ENCODE results near the gene NKAIN4.
"Not testable (repeated sequence)": the region's sequence is repeated elsewhere in the genome, so short reads cannot be mapped to it uniquely, and the experiment has no call there.

Gene NKAIN4

DNA sequence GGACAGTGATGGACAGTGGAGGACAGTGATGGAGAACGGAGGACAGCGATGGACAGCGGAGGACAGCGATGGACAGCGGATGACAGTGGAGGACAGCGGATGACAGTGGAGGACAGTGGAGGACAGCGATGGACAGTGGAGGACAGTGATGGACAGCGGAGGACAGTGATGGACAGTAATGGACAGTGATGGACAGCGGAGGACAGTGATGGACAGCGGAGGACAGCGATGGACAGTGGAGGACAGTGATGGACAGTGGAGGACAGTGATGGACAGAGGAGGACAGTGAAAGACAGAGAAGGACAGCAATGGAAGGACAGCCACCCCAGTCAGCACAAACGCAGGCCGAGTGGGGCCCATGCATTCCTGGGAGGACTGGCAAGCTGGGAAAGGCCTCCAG lies 3.4 kb upstream of the NKAIN4 start:
- DNase-seq (ENCODE audit: low read depth in 2 of 2): no peak

DNA sequence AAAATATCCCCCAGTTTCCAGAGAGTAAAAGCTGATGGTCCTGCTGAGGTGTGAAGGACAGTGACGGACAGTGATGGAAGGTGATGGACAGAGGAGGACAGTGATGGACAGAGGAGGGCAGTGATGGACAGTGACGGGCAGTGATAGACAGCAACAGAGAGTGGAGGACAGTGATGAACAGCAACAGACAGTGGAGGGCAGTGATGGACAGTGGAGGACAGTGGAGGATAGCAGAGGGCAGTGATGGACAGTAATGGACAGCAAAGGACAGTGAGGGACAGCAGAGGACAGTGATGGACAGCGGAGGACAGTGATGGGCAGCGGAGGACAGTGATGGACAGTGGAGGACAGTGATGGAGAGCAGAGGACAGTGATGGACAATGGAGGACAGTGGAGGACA lies 2.7 kb upstream of the NKAIN4 start:
- DNase-seq (ENCODE audit: low read depth in 2 of 2): no peak

DNA sequence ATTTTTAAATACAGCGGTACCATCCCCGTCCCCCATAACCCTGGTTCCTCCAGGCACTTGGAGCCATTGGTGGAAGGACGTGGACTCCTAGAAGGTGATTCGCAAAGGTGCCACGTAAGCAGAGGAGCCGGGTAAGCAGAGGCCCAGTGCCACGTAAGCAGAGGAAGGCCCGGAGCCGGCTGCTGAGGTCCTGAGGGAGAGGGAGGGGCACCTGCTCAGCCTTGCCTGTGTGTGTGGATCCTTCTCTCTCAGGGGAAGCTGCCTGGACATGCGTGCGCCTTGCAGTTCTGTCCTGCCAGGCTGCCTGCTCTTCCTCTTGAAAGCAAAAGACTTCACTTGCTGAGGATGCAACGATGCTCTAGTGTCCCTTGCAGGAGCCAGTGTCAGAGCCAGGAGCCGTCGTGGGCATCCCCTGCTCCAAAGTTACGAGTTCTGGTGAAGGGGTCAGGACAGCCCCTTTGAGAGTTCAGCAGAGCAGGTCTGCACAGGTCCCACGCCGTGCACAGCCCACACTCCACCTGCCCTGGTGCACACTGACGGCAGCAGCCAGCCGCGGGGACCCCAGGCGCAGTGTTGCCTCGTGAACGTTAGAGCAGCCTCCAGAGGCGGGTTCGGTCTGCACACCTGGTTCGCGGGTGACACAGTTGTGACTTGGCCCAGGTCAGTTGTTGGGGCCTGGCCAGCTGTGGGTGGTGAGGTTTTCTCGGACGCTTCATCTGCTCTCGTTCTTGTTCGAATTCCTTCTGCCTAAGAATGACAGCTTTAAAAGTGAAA lies 1.9 kb upstream of the NKAIN4 start:
- no peak for DNase-seq (ENCODE audit: low read depth in 2 of 2)

DNA sequence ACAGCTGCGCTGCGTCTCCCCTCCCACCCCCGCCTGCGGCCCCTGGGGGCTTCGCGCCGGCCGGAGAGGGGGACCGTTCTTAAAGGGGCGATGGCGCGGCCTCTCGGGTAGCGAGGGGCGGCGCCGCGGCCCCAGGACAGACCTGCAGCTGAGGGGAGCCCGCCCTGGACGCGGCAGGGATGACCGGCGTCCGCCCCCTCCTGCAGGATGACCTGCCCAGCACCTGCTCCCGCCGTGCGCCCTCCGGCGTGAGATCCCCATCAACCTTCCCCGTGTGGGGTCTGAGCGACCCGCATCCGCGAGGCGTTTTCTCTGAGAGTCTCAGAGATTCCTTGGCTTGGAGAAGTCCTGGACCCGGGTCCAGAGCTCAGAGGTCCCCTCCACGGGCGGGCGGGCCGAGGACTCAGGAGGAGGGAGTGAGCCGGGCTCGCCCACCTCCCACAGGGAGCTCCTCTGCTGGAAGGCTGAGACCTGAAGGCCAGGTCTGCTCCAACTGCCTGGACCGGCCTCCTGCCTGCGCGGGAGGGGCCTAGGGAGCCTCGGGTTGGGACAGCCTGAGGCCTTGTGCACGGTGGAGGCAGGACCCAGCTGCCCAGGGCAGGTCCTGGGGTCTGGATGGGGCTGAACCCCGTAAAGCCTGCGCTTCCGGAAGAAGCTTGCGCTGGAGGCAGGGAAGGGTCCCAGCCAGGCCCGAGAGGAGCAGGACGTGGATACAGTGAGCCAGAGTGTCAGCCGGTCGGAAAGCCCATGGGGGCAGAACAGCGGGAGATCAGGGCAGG lies 532 bp upstream of the NKAIN4 start:
- DNase-seq (ENCODE audit: low read depth in 2 of 2): no peak

DNA sequence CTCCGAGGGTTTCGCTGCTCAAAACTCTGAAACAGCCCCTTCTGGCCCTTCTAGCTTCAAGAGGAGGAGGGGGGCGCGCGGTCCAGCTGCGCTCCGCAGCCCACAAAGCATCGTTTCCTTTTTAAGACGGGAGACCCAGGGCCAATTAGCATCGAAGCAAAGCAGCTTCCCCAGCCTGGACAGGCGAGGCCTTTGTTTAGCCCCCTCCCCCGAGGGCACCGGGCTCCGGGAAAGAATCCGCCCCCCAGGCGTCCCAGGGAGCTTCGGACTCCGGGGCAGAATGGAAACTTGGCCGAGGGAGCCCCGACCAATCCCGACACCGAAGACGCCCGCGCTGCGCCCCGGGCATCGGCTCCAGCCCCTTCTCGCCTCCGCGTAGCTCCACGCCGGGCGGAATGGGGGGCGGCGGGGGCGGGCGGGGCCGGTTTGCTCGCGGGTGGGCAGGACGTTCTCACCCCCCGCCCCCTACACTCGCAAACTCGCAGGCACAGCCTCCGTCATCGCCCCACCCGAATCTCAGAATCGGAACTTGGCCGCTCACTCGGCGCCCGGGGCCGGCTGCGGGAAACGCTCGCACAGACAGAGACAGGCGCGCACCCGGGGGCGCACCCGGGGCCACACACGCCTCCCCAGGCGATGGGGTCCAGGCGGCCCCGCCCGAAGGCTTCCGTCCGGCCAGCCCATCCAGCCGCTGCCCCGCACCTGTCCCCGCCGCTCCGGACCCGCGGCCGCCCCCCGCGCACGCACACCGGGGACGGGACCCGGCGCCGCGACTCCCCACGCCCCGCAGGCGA lies 628 bp downstream of the NKAIN4 start:
- no peak for DNase-seq (ENCODE audit: low read depth in 2 of 2)

DNA sequence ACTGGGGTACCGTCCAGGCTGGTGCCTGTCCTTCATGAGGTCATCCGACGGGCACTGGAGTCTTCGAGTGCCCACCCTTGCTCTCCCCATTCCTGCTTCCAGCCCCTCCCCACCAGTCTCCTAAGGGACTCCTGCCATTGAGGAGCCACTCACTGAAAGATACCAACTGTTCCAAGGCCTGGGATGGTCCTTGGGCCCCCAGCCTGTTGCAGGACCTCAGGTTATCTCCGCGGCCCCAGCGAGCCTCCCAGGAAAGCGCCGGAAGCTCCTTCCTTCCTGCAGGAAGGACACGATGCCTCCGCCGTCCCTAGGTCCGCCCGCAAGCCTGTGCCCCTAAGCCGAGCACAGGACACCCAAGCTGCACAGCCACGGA lies 1.2 kb downstream of the NKAIN4 start:
- no peak for DNase-seq (ENCODE audit: low read depth in 2 of 2)

DNA sequence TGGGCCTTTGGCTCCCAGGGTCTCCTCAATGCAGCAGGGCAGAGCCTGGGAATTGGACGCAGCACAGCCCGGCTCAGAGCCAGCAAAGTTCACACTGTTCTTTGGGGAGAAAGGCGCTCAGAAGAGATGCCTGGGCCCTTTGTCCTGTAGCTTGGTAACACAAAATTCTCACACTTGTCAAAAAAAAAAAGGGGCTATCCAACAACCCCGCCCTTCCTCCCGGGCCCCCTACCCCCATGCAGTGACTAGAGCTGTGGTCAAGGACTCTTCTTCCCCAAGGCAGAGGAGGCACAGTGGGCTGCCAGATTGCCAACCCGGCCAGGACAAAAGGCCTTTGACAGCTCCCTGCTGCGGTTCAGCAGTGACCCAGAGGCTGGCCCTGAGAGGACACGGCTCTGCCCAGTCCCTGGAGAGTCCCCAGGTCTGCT lies 2.0 kb downstream of the NKAIN4 start:
- no peak for DNase-seq (ENCODE audit: low read depth in 2 of 2)

DNA sequence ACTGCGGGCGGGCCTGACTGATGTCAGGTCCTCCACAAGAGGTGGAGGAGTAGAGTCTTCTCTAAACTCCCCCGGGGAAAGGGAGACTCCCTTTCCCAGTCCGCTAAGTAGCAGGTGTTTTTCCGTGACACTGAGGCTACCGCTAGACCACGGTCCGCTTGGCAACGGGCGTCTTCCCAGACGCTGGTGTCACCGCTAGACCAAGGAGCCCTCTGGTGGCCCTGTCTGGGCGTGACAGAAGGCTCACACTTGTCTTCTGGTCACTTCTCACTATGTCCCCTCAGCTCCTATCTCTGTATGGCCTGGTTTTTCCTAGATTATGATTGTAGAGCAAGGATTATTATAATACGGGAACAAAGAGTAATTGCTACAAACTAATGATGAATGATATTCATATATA lies 2.9 kb downstream of the NKAIN4 start:
- DNase-seq (ENCODE audit: low read depth in 2 of 2): not testable (repeated sequence)

DNA sequence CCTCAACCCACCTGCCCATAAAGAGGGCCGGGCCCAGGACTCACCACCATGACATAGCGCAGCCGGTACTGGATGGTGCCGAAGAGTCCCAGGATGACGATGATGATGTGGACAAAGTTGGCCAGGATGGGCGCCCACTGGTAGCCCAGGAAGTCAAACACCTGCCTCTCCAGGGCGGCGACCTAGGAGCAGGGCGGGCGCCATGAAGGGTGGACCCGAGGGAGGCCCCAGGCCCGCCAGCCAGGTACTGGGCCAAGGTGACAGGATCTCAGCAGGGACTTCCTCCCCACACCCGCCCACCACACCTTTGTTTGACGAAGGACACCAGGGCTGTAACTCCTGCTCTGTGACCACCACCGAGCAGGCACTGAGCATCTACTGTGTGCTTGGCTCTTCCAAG lies 4.4 kb downstream of the NKAIN4 start:
- DNase-seq (ENCODE audit: low read depth in 2 of 2): no peak

DNA sequence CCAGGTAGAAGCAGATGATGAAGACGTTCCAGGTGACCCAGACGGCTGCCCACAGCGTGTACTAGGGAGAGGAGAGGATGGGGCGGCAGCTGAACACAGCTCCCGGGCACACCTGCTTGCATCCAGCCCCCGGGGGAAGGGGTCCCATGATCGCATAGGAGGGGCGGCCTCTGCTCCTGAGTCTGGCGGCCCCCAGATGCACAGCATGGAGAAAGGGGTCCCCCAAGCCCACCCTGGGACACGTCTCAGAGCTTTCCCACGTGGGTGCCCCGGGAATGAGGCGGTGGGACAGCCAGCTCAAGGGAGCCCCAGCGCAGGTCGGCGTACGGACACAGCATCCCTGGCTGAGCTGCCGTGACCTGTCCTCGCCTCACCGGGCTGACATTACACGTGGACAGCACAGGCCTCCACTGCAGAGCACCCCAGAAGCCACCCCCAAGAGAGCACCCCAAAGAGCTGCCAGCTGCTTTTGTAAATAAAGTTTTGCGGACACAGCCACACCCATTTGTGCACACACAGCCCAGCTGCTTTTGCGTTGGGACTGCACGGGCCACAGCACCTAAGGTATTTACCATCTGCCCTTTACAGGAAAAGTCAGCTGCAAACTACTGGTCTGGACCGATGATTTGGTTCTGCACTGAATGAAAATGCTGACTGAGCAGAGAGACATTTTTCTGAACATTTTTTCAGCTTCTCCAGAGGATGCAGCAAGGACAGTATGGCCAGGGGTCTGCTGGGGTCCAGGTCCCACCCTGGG lies 5.2 kb downstream of the NKAIN4 start:
- no peak for DNase-seq (ENCODE audit: low read depth in 2 of 2)

DNA sequence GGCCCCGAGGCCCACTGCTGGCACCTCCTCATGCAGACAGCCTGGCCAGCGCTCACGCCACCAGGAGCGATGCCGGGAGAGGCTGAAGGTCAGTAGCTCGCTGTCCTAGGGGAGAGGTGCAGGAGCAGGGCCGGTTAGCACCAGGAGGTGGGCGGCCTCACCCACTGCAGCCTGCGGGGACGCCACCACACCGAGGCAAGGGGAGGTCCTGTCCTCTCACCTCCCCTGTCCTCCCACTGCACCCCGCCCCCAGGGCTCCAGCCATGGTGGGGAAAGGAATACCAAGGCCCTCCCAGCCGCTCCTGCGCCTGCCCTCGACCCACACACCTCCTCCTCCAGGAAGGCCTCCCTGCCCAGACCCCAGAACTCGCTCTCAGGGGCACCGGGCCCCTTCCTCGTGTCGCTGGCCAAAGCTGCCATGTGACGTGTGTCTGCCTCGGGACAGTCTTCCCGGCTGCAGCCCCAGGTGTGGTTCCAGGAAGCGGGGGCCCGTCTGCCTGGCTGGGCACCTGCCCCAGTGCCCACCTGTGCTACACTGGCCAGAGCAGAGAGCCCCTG lies 6.5 kb downstream of the NKAIN4 start:
- DNase-seq (ENCODE audit: low read depth in 2 of 2): no peak

DNA sequence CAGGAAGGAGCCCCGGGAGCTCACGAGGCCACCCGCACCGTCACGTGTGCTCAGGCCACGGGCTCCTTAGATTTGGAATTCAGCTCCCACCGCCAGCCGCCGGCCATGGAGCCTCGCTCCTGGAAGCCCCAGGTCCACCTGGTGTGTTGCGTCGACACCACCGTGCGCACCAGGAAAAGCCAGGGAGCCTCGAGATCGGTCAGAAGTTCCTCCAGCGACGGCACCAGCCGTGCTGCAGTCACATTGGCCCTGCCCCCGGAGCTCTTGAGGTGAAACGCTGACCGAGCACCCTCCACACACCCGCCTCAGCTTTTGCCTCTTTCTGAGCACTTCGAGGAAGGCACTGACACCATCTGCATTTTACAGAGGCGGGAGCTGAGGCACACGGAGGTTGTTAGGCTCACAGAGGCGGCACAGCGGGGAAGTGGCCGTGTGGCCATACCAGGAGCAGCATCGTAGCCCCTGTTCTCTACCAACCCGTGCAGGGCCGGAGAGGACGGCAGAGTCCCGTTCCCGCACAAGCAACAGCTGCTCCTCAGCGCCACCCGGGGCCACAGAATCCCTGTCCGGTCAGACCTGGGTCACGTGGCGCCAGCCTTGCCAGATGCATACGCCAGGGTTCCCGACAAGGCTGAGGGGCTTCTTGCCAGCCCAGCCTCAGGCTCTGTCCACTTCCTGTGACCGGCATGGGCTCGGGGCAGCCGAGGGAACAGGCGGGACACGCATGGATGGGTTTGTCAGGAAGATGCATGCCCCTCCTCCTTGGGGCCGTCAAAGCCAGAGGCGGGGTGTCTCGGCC lies 7.6 kb downstream of the NKAIN4 start:
- no peak for DNase-seq (ENCODE audit: low read depth in 2 of 2)

DNA sequence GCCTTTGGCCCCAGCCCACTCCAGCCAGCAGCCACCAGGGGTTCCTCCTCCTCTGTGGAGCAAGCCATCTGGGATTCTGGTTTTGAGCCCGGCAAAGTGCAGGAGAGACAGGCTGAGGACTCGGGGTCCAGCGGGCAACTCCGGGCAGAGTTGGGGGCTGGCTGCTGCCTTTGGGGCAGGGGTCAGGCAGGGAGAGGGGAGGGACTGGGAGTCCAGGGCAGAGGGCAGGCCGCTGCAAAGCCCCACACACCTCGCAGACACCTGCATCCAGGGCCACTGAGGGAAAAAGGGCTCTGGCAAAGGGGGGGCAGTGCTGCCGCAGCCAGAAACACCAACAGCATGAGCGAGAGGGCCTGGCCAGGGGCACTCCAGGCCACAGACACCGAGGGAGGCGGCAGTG lies 9.8 kb downstream of the NKAIN4 start:
- no peak for DNase-seq (ENCODE audit: low read depth in 2 of 2)

DNA sequence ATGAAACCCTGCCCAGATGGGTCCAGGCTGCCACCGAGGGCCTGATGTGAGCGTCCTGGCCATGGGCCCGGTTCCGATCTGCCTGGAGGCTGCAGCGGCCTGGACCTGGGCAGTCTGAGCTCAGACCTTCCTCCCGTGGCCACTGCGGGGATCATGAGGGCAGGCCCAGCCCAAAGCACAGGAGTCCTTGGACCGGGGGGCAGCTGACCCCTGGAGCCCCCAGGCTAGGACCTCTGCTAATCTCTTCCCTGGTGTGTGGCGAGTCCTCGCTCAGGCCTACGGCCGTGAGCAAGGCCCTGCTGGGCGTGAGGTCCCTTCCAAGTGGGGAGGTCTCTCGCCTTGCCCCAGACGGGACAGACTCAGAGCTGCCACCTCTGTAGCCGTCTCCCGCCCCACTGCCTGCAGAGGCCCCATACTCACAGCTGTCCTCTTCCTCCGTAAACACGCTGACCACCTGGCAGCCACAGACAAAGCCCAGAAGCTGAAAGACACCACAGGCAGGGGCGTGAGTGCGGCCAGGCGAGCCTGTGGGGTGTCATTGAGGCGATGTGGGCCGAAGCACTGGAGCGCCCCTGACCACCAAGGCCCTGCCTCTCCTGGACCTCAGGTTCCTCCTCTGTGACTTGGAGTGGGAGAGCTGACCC lies 10.5 kb downstream of the NKAIN4 start:
- DNase-seq (ENCODE audit: low read depth in 2 of 2): no peak

DNA sequence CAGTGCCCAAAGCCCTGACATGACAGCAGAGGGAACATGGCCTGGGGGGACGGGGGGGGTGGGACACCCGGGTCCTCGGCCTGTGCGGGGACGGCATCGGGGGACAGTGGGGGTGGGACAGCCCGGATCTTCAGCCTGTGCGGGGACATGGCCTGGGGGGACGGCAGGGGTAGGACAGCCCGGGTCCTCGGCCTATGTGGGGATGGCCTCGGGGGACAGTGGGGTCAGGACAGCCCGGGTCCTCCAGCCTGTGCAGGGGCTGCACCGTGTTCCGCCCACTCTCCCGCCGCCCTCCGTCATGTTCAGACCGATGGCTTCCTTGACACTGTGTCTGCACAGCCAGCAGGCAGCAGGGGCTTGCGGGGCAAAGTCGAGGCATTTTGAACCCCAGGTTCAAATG lies 11.5 kb downstream of the NKAIN4 start:
- DNase-seq (ENCODE audit: low read depth in 2 of 2): no peak

DNA sequence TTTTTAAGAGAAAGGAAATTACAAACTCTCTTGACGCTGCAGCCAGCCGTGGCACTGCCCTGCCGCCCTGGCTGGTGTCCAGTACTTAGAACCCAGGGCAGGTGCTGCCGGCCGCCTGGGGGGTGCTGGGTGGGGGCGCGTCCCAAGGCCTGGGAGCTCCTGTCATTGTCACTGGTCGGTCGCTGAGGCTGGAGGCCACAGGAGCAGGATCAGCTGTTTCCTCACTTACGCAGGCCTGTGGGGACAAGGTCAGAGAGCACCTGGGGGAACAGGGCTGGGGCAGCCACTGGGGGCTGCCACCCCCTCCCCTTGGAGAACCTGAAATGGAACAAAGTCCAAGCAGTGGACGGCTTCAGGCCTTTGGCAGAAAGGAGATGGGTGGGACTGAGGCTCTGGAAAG lies 13.0 kb downstream of the NKAIN4 start:
- no peak for DNase-seq (ENCODE audit: low read depth in 2 of 2)

DNA sequence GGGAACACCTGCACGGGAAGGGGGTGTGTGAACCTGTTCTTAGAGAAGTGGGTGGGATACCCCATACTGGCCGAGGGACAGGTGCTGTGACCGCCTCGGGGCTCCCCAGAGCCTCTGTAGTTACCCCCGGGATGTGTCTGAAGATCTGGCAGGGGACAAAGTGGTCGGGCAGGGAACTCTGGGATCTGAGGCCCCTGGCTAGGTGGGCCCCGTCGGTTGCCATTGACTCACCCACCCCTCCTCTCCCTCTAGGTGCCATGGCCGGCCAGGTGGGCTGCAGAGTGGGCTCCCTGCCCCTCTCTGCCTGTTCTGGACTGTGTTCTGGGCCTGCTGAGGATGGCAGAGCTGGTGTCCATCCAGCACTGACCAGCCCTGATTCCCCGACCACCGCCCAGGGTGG lies 14.3 kb downstream of the NKAIN4 start:
- no peak for DNase-seq (ENCODE audit: low read depth in 2 of 2)

DNA sequence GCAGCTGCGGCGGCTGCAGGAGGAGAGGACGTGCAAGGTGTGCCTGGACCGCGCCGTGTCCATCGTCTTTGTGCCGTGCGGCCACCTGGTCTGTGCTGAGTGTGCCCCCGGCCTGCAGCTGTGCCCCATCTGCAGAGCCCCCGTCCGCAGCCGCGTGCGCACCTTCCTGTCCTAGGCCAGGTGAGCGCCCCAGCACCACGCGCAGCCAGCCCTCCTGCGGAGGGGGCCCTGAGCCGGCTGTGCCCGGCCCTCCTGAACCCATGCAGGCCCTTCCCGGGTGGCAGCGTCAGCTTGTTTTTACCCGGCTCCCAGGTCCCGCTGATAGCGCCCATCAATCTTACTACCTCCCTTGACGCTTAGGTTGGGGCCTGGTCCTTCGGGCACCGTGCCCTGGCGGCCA lies 14.8 kb downstream of the NKAIN4 start:
- DNase-seq (ENCODE audit: low read depth in 2 of 2): no peak

DNA sequence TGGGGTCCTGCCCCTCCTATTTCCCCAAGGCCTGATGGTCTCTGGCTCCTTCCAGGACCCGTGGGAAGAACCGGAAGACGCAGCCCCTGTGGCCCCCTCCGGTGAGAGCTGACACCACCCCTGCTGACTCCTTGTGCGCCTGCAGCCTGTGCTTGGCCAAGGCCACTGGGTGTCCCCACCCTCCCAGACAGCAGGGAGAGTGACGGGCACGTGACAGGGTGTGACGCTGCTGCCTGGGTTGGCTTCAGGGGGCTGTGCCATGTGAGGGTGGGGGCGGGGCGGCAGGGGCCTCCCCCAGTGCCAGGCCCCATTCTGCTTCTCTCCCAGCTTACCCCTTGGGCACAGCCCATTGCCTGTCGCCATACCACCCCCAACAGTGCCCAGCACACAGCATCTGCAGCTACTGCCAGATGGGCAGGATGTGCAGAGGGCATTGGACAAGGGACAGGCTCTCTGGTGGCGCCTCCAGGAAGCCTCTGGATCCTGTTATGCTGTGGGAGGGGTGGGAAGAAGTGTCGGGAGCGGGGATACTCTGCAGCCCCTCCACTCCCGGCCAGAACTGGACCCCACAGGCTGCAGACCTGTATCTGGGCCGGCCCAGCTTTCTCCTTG lies 15.6 kb downstream of the NKAIN4 start:
- no peak for DNase-seq (ENCODE audit: low read depth in 2 of 2)

DNA sequence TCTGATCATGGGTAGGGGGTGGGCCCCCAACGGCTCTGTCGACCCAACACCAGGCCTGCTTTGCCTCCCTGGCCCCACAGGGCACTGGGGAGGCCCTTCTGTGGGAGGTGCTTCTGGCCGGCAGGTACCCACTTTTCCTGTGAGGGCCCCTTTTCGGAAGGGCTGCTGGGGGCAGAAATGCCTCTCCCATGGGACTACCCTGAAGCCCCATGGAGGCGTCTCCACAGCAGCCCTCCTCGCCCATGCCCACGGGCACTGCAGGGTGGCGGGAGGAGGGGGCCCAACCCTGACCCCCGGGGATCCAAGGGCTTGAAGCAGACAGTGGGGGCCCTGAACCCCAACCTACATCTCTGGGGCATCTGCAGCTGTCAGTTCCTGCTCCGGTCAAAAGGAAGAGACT lies 16.2 kb downstream of the NKAIN4 start:
- DNase-seq (ENCODE audit: low read depth in 2 of 2): no peak

All from stimulated activated CD8-positive, alpha-beta memory T cell treated with anti-CD3 and anti-CD28 coated beads, Interleukin-7, amount 100 ng/mL, for 1 hour (primary cell).